H9 (cell line): Measurements from ENCODE around the gene TRIM28. TPM values are rescaled to one million over a fixed set of nuclear protein-coding genes. Genes with fewer than 3 reads are reported as not detected.

Experiments used
- DNase-seq: peaks from one replicate; pipeline ENCODE4 v3.0.0-alpha.2; 2017
- H2AFZ ChIP-seq: one replicate; pipeline ENCODE4 v1.6.1; 2013; ENCODE audit warnings: mild to moderate bottlenecking, low read length, control low read depth, moderate library complexity
- H2AK5ac ChIP-seq: 2 replicates; pipeline ENCODE4 v1.6.1; 2013; ENCODE audit warnings: low read length, control low read depth, mixed read lengths; ENCODE audit not compliant: insufficient read length
- H2BK120ac ChIP-seq: one replicate; pipeline ENCODE4 v1.6.1; 2013; ENCODE audit warnings: low read depth, mild to moderate bottlenecking, low read length, control low read depth, inconsistent platforms; ENCODE audit not compliant: poor library complexity, severe bottlenecking
- H2BK12ac ChIP-seq: 2 replicates; pipeline ENCODE4 v1.6.1; 2013; ENCODE audit warnings: low read length, control low read depth, mixed read lengths, low read depth; ENCODE audit not compliant: insufficient read length
- H2BK15ac ChIP-seq: 2 replicates; pipeline ENCODE4 v1.6.1; 2013; ENCODE audit warnings: low read depth, low read length, control low read depth
- H2BK20ac ChIP-seq: one replicate; pipeline ENCODE4 v1.6.1; 2013; ENCODE audit warnings: low read depth, mild to moderate bottlenecking, low read length, control low read depth, inconsistent platforms; ENCODE audit not compliant: poor library complexity, severe bottlenecking
- H2BK5ac ChIP-seq: 2 replicates; pipeline ENCODE4 v1.6.1; 2013; ENCODE audit warnings: low read length, control low read depth, mixed read lengths; ENCODE audit not compliant: insufficient read length
- H3K14ac ChIP-seq: 2 replicates; pipeline ENCODE4 v1.6.1; 2013; ENCODE audit warnings: low read length, control low read depth; ENCODE audit not compliant: insufficient read depth
- H3K18ac ChIP-seq: 2 replicates; pipeline ENCODE4 v1.6.1; 2013; ENCODE audit warnings: low read depth, mild to moderate bottlenecking, mixed read lengths, low read length, control low read depth; ENCODE audit not compliant: insufficient read length
- H3K23ac ChIP-seq: 2 replicates; pipeline ENCODE4 v1.6.1; 2013; ENCODE audit warnings: low read length, control low read depth, mixed read lengths, low read depth; ENCODE audit not compliant: insufficient read length
- H3K23me2 ChIP-seq: 2 replicates; pipeline ENCODE4 v1.6.1; 2013; ENCODE audit warnings: low read depth, mild to moderate bottlenecking, mixed read lengths, low read length, control low read depth; ENCODE audit not compliant: insufficient read length, poor library complexity, severe bottlenecking
- H3K27ac ChIP-seq: 2 replicates; pipeline ENCODE4 v1.5.1; 2013; ENCODE audit warnings: low read length, control low read depth, mixed read lengths, low read depth; ENCODE audit not compliant: insufficient read length
- H3K27me3 ChIP-seq: 2 replicates; pipeline ENCODE4 v1.6.1; 2013; ENCODE audit warnings: low read length, control low read depth, inconsistent platforms; ENCODE audit not compliant: insufficient read depth
- H3K4ac ChIP-seq: 2 replicates; pipeline ENCODE4 v1.6.1; 2013; ENCODE audit warnings: low read depth, mild to moderate bottlenecking, control low read depth, inconsistent platforms, low read length, moderate library complexity
- H3K4me1 ChIP-seq: 2 replicates; pipeline ENCODE4 v1.6.1; 2013; ENCODE audit warnings: low read length, control low read depth, inconsistent platforms; ENCODE audit not compliant: insufficient read depth
- H3K4me2 ChIP-seq: 2 replicates; pipeline ENCODE4 v1.6.1; 2013; ENCODE audit warnings: low read length, control low read depth, mixed read lengths; ENCODE audit not compliant: insufficient read length, insufficient read depth
- H3K56ac ChIP-seq: 2 replicates; pipeline ENCODE4 v1.6.1; 2013; ENCODE audit warnings: low read depth, mild to moderate bottlenecking, mixed read lengths, low read length, control low read depth; ENCODE audit not compliant: insufficient read length
- H3K79me1 ChIP-seq: 2 replicates; pipeline ENCODE4 v1.6.1; 2013; ENCODE audit warnings: low read depth, mild to moderate bottlenecking, moderate library complexity, low read length, control low read depth, inconsistent platforms; ENCODE audit not compliant: insufficient read depth, poor library complexity, severe bottlenecking
- H3K79me2 ChIP-seq: 2 replicates; pipeline ENCODE4 v1.6.1; 2013; ENCODE audit warnings: low read length, control low read depth, inconsistent platforms; ENCODE audit not compliant: insufficient read depth
- H3K9ac ChIP-seq: 2 replicates; pipeline ENCODE4 v1.6.1; 2013; ENCODE audit warnings: low read length, control low read depth, mixed read lengths; ENCODE audit not compliant: insufficient read length; ENCODE audit errors: extremely low read depth
- H3K9me3 ChIP-seq: one replicate; pipeline ENCODE4 v1.6.1; 2013; ENCODE audit warnings: low read depth, low read length, inconsistent platforms; ENCODE audit not compliant: control insufficient read depth
- H3T11ph ChIP-seq: one replicate; pipeline ENCODE4 v1.6.1; 2013; ENCODE audit warnings: mild to moderate bottlenecking, low read length, control low read depth, inconsistent platforms
- H4K20me1 ChIP-seq: one replicate; pipeline ENCODE4 v1.6.1; 2013; ENCODE audit not compliant: control insufficient read depth, insufficient read length, insufficient read depth
- H4K5ac ChIP-seq: 2 replicates; pipeline ENCODE4 v1.6.1; 2013; ENCODE audit warnings: low read depth, mild to moderate bottlenecking, mixed read lengths, low read length, control low read depth; ENCODE audit not compliant: insufficient read length
- H4K8ac ChIP-seq: replicated peaks from 2 replicates; pipeline ENCODE4 v1.6.1; 2013; ENCODE audit warnings: low read length, control low read depth, mixed read lengths, low read depth; ENCODE audit not compliant: insufficient read length
- H4K91ac ChIP-seq: 2 replicates; pipeline ENCODE4 v1.6.1; 2013; ENCODE audit warnings: low read depth, mild to moderate bottlenecking, moderate library complexity, mixed read lengths, low read length, control low read depth; ENCODE audit not compliant: insufficient read length
- H3K27ac Mint-ChIP-seq, 3 experiments: 2 replicates in 2 of 3; 3 replicates in 1 of 3; pipeline ENCODE4 v1.8.0; 2020 to 2021; ENCODE audit warnings: mixed read lengths in 3 of 3, mild to moderate bottlenecking in 1 of 3, moderate library complexity in 1 of 3
- H3K27me3 Mint-ChIP-seq: 2 replicates; pipeline ENCODE4 v1.8.0; 2021; ENCODE audit warnings: low read depth, mild to moderate bottlenecking, moderate library complexity, mixed read lengths
- H3K36me3 Mint-ChIP-seq, 3 experiments: 2 replicates in 2 of 3; 3 replicates in 1 of 3; pipeline ENCODE4 v1.8.0; 2020 to 2021; ENCODE audit warnings: low read depth in 3 of 3, mixed read lengths in 3 of 3; ENCODE audit not compliant: insufficient read depth in 1 of 3
- H3K4me1 Mint-ChIP-seq, 2 experiments: 2 replicates each; pipeline ENCODE4 v1.8.0; 2020; ENCODE audit warnings: mixed read lengths in 2 of 2
- H3K4me3 Mint-ChIP-seq, 2 experiments: 2 replicates in 1 of 2; 3 replicates in 1 of 2; pipeline ENCODE4 v1.8.0; 2020 to 2021; ENCODE audit warnings: mild to moderate bottlenecking in 2 of 2, mixed read lengths in 2 of 2, moderate library complexity in 1 of 2
- H3K9me3 Mint-ChIP-seq, 2 experiments: 2 replicates in 1 of 2; 3 replicates in 1 of 2; pipeline ENCODE4 v1.8.0; 2020; ENCODE audit warnings: mild to moderate bottlenecking in 2 of 2, mixed read lengths in 2 of 2, moderate library complexity in 1 of 2
- CTCF ChIP-seq: fragments of 200-600 bp; sonication (generic); conservative IDR thresholded peaks from 3 replicates; pipeline ENCODE4 v1.8.0; 2021; ENCODE audit warnings: antibody characterized with exemption, mild to moderate bottlenecking
- WGBS: extraction: QIAGEN DNeasy Blood & Tissue Kit; methylation state at CpG from one replicate; pipeline ENCODE4 v1.1.7; 2013; ENCODE audit warnings: missing lambda C conversion rate, low lambda C conversion rate, mixed read lengths; ENCODE audit not compliant: insufficient read length; ENCODE audit errors: extremely low coverage; 5-methylcytosine and 5-hydroxymethylcytosine counted together
- total RNA-seq: library from RNA; stranded (reverse); gene quantifications from 2 replicates; pipeline ENCODE4 v1.2.1, GENCODE V29; 2021

Gene TRIM28
- total RNA-seq, 1 experiment from 2014 or later, result 1,084 TPM

- Histone ChIP-seq H2AFZ (no peak overlapping the region), H3K4me2 (peak overlapping the region; percentile 99), H4K8ac (no peak overlapping the region), H3K9ac (peak overlapping the region; percentile 91), H3K4me1 (peaks cover 4% of the 10 kb centered on the region; the same call in 1 of the 2 replicates), H4K91ac (no peak overlapping the region), H3T11ph (no peak overlapping the region), H3K23ac (no peak overlapping the region), H3K27me3 (peaks cover 4% of the 10 kb centered on the region; the same call in 1 of the 2 replicates), H3K4ac (no peak overlapping the region), H3K79me1 (peaks cover 14% of the 10 kb centered on the region), H3K9me3 (no peaks in the 10 kb centered on the region), H2BK120ac (no peak overlapping the region), H3K56ac (no peak overlapping the region), H3K79me2 (peaks cover 26% of the 10 kb centered on the region), H3K23me2 (peaks cover 11% of the 10 kb centered on the region), H2AK5ac (no peak overlapping the region), H4K20me1 (peaks cover 7% of the 10 kb centered on the region), H2BK20ac (no peak overlapping the region), H2BK15ac (no peak overlapping the region), H2BK5ac (no peak overlapping the region), H3K27ac (no peak overlapping the region), H3K14ac (no peak overlapping the region), H3K18ac (no peak overlapping the region), H2BK12ac (no peak overlapping the region), H4K5ac (no peak overlapping the region)
- Mint-ChIP-seq H3K27me3 (peaks cover 22% of the 10 kb centered on the region), H3K36me3 (peaks cover 54 to 62% (median 62%) of the 10 kb centered on the region in 3 experiments), H3K4me1 (peaks cover 17 to 18% of the 10 kb centered on the region in 2 experiments), H3K27ac (peak overlapping the region; percentile 59 to 94 (median 91); a peak in 5 of 7 replicates), H3K9me3 (no peaks in the 10 kb centered on the region; a peak in 1 of 5 replicates), H3K4me3 (peak overlapping the region; percentile 98 to 100)
- no peak for DNase-seq
- WGBS, result no CpG with 5 or more reads among the region's 1 CpG
- no peak for TF ChIP-seq CTCF
Observed at GRCh38 chr19:58546019-58546530, 2.2 kb downstream of the TRIM28 start.
